ENCODE measurements around the gene NADSYN1.

DNA sequence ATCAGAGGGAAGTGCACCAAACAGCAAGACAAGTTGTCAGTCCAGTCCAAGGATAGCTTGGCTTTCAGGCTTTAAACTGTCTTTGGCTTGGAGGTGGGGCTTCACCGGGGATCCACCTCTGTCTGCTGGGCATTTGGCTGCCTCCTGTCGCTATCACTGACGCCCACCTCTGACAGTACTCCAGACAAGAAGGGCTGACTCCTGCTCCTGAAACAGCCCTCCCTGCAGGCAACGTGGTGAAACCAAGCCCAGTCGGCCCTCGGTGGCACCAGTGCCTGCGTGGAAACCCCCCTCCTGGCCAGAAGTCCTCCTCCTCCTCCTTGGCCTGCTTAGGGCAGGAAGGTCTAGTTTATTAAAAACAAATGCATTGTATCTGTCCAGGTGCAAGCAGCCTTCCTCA lies 21.7 kb upstream of the NADSYN1 start:
- TF ChIP-seq POLR2A (IDR thresholded peaks at IDR 0.05) (no peak), CTCF (IDR thresholded peaks at IDR 0.05) (no peak), POLR2AphosphoS5 (IDR thresholded peaks at IDR 0.05) (no peak)

All from transverse colon (tissue), 4 donors.